ENCODE results near the gene MGAT3. TPM values are rescaled to one million over a fixed set of nuclear protein-coding genes. Genes with fewer than 3 reads are reported as not detected.

The MGAT3 gene
- total RNA-seq, 1 donor from 2014 or later: 32.7 TPM

GRCh38 chr22:39418696-39419095 lies 38.1 kb upstream of the MGAT3 start:
- Mint-ChIP-seq H3K4me3 (ENCODE audit: low read depth) (no peak overlapping the region), H3K27me3 (no peaks in the 10 kb centered on the region), H3K27ac (no peak overlapping the region), H3K36me3 (ENCODE audit: insufficient read depth) (peaks cover 16% of the 10 kb centered on the region), H3K9me3 (ENCODE audit: low read depth) (no peaks in the 10 kb centered on the region), H3K4me1 (ENCODE audit: low read depth) (no peaks in the 10 kb centered on the region)
- TF ChIP-seq, protein P1, sequence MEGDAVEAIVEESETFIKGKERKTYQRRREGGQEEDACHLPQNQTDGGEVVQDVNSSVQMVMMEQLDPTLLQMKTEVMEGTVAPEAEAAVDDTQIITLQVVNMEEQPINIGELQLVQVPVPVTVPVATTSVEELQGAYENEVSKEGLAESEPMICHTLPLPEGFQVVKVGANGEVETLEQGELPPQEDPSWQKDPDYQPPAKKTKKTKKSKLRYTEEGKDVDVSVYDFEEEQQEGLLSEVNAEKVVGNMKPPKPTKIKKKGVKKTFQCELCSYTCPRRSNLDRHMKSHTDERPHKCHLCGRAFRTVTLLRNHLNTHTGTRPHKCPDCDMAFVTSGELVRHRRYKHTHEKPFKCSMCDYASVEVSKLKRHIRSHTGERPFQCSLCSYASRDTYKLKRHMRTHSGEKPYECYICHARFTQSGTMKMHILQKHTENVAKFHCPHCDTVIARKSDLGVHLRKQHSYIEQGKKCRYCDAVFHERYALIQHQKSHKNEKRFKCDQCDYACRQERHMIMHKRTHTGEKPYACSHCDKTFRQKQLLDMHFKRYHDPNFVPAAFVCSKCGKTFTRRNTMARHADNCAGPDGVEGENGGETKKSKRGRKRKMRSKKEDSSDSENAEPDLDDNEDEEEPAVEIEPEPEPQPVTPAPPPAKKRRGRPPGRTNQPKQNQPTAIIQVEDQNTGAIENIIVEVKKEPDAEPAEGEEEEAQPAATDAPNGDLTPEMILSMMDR (IDR thresholded peaks at IDR 0.05; ENCODE audit: unreplicated experiment): no peak
- DNase-seq (ENCODE audit: low spot score, unreplicated experiment): no peak

- DNase-seq (ENCODE audit: low spot score, unreplicated experiment): no peak
- TF ChIP-seq, protein P1 (IDR thresholded peaks at IDR 0.05; ENCODE audit: unreplicated experiment): no peak
- peaks cover 18% of the 10 kb centered on the region for H3K36me3 Mint-ChIP-seq (ENCODE audit: insufficient read depth)
Measured at GRCh38 chr22:39419096-39419495, 37.7 kb upstream of the MGAT3 start.

GRCh38 chr22:39419911-39420310 lies 36.9 kb upstream of the MGAT3 start:
- DNase-seq (ENCODE audit: low spot score, unreplicated experiment): no peak
- TF ChIP-seq, protein P1 (IDR thresholded peaks at IDR 0.05; ENCODE audit: unreplicated experiment): no peak
- Mint-ChIP-seq H3K27me3 (no peaks in the 10 kb centered on the region), H3K4me3 (ENCODE audit: low read depth) (no peak overlapping the region), H3K27ac (no peak overlapping the region), H3K9me3 (ENCODE audit: low read depth) (no peaks in the 10 kb centered on the region), H3K36me3 (ENCODE audit: insufficient read depth) (peaks cover 20% of the 10 kb centered on the region), H3K4me1 (ENCODE audit: low read depth) (no peaks in the 10 kb centered on the region)

More at GRCh38 chr22:39419096-39419495, 37.7 kb upstream of the MGAT3 start:
- Mint-ChIP-seq H3K27me3 (no peaks in the 10 kb centered on the region), H3K9me3 (ENCODE audit: low read depth) (no peaks in the 10 kb centered on the region), H3K27ac (no peak overlapping the region), H3K4me1 (ENCODE audit: low read depth) (no peaks in the 10 kb centered on the region), H3K4me3 (ENCODE audit: low read depth) (no peak overlapping the region)

DNA sequence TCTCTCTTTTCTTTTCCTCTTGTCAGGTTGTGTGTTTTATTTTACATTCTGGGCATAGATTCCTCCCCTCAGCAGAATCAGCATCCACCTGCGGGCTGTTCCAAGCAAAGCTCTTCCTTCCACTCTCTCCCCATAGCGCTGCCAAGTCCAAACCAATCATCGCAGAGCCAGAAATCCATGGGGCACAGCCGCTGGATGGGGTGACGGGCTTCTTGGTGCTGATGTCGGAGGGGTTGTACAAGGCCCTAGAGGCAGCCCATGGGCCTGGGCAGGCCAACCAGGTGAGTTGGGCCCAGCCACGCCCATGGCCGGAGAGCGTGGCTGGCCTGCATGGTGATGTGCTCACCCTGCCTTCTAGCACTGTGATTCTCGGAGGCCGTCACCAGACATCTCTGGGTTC lies 35.1 kb upstream of the MGAT3 start:
- Mint-ChIP-seq H3K9me3 (ENCODE audit: low read depth) (no peaks in the 10 kb centered on the region), H3K27ac (no peak overlapping the region), H3K27me3 (no peaks in the 10 kb centered on the region), H3K4me3 (ENCODE audit: low read depth) (no peak overlapping the region), H3K4me1 (ENCODE audit: low read depth) (no peaks in the 10 kb centered on the region), H3K36me3 (ENCODE audit: insufficient read depth) (peaks cover 21% of the 10 kb centered on the region)
- DNase-seq (ENCODE audit: low spot score, unreplicated experiment): no peak
- TF ChIP-seq, protein P1 (IDR thresholded peaks at IDR 0.05; ENCODE audit: unreplicated experiment): no peak

GRCh38 chr22:39422101-39422500 lies 34.7 kb upstream of the MGAT3 start:
- DNase-seq (ENCODE audit: low spot score, unreplicated experiment): no peak
- Mint-ChIP-seq H3K27me3 (no peaks in the 10 kb centered on the region), H3K4me3 (ENCODE audit: low read depth) (no peak overlapping the region), H3K9me3 (ENCODE audit: low read depth) (no peaks in the 10 kb centered on the region), H3K4me1 (ENCODE audit: low read depth) (no peaks in the 10 kb centered on the region), H3K36me3 (ENCODE audit: insufficient read depth) (peaks cover 21% of the 10 kb centered on the region), H3K27ac (no peak overlapping the region)
- TF ChIP-seq, protein P1 (IDR thresholded peaks at IDR 0.05; ENCODE audit: unreplicated experiment): no peak

All from progenitor cell of endocrine pancreas (in vitro differentiated cells).